Hepatocyte (in vitro differentiated cells): ENCODE results near the gene ZBTB7A.

ENCODE experiments used
- CTCF ChIP-seq: fragments of 200-600 bp; sonication (generic); IDR thresholded peaks from 2 replicates; pipeline ENCODE4 v1.5.1; 2016; ENCODE audit warnings: antibody characterized with exemption, mild to moderate bottlenecking; ENCODE audit not compliant: poor library complexity
- EZH2 ChIP-seq: fragments of 200-600 bp; sonication (generic); IDR thresholded peaks from 2 replicates; pipeline ENCODE4 v1.6.1; 2016; ENCODE audit warnings: antibody characterized with exemption, mild to moderate bottlenecking, borderline replicate concordance
- EZH2phosphoT487 ChIP-seq: fragments of 200-600 bp; sonication (generic); IDR thresholded peaks from one replicate; pipeline ENCODE4 v1.6.1; 2018; ENCODE audit warnings: antibody characterized with exemption, mild to moderate bottlenecking, low read depth, moderate library complexity; ENCODE audit not compliant: unreplicated experiment, severe bottlenecking

GRCh38 chr19:4055209-4055552 is 11.5 kb downstream of the ZBTB7A start:
- TF ChIP-seq CTCF = no peak
- TF ChIP-seq EZH2phosphoT487 = no peak
- TF ChIP-seq EZH2 = no peak
